PC-3 (cell line): Measurements from ENCODE around the gene HOXA6. TPM values are rescaled to one million over a fixed set of nuclear protein-coding genes. Genes with fewer than 3 reads are reported as not detected.

Experiments used
- ATAC-seq: fragments of 200-7000 bp; cut with Tn5 transposase; 2 replicates; pipeline ENCODE4 v1.9.1; 2020; ENCODE audit warnings: mild to moderate bottlenecking, moderate library complexity
- BruUV-seq: library from RNA; stranded (reverse); fragments of 400-500 nt; replicated peaks from 2 replicates; lab custom pipeline; 2021; lab: Mats Ljungman, UMichigan
- CTCF ChIA-PET: fragments of 300-600 bp; sonication (Branson Sonifier 250); formaldehyde crosslinking; loops from one replicate; lab custom pipeline; 2022; ENCODE audit warnings: antibody characterized with exemption; lab: Charles Lee
- POLR2A ChIA-PET: fragments of 300-600 bp; sonication (Branson Sonifier 250); formaldehyde crosslinking; loops from one replicate; lab custom pipeline; 2022; ENCODE audit warnings: antibody characterized with exemption; ENCODE audit not compliant: unreplicated experiment; lab: Charles Lee
- DNase-seq: peaks from one replicate; pipeline ENCODE4 v3.0.0-alpha.2; 2015
- H2AFZ ChIP-seq: fragments of 300-600 bp; sonication (generic); 2 replicates; pipeline ENCODE4 v1.6.0; 2016; ENCODE audit warnings: antibody characterized with exemption, low read length
- H3F3A ChIP-seq: fragments of 300-600 bp; sonication (generic); one replicate; pipeline ENCODE4 v1.6.0; 2017; ENCODE audit warnings: antibody characterized with exemption, low read length, control low read depth, mild to moderate bottlenecking; ENCODE audit not compliant: unreplicated experiment
- H3K27ac ChIP-seq: fragments of 300-600 bp; sonication (generic); 2 replicates; pipeline ENCODE4 v1.5.1; 2016; ENCODE audit warnings: mild to moderate bottlenecking, low read length
- H3K27me3 ChIP-seq: fragments of 300-600 bp; sonication (generic); 2 replicates; pipeline ENCODE4 v1.6.1; 2016; ENCODE audit warnings: low read length, mixed read lengths
- H3K36me3 ChIP-seq: fragments of 300-600 bp; sonication (generic); 2 replicates; pipeline ENCODE4 v1.6.1; 2016; ENCODE audit warnings: low read depth, mixed run types, low read length, mixed read lengths
- H3K4me1 ChIP-seq: fragments of 300-600 bp; sonication (generic); 2 replicates; pipeline ENCODE4 v1.5.1; 2016; ENCODE audit warnings: low read length; ENCODE audit not compliant: insufficient read depth
- H3K4me2 ChIP-seq: fragments of 300-600 bp; sonication (generic); 2 replicates; pipeline ENCODE4 v1.6.0; 2016; ENCODE audit warnings: low read length
- H3K4me3 ChIP-seq: fragments of 300-600 bp; sonication (generic); 2 replicates; pipeline ENCODE4 v1.5.1; 2016; ENCODE audit warnings: mild to moderate bottlenecking, low read length, mixed read lengths
- H3K79me2 ChIP-seq: fragments of 300-600 bp; sonication (generic); 2 replicates; pipeline ENCODE4 v1.6.1; 2017; ENCODE audit warnings: low read length, mixed read lengths
- H3K9ac ChIP-seq: fragments of 300-600 bp; sonication (generic); 2 replicates; pipeline ENCODE4 v1.6.0; 2016; ENCODE audit warnings: mild to moderate bottlenecking, low read length
- H3K9me2 ChIP-seq: fragments of 300-600 bp; sonication (generic); replicated peaks from 2 replicates; pipeline ENCODE4 v1.6.1; 2016; ENCODE audit warnings: mixed run types, low read length, mixed read lengths
- H3K9me3 ChIP-seq: fragments of 300-600 bp; sonication (generic); 2 replicates; pipeline ENCODE4 v1.6.1; 2016; ENCODE audit warnings: low read length, mixed read lengths
- H4K20me1 ChIP-seq: fragments of 300-600 bp; sonication (generic); 2 replicates; pipeline ENCODE4 v1.6.1; 2016; ENCODE audit warnings: low read length, mixed read lengths
- EZH2 ChIP-seq: fragments of 300-600 bp; sonication (generic); IDR thresholded peaks from one replicate; pipeline ENCODE4 v1.6.1; 2017; ENCODE audit warnings: antibody characterized with exemption, mild to moderate bottlenecking, low read length; ENCODE audit not compliant: unreplicated experiment
- EZH2phosphoT487 ChIP-seq: fragments of 300-600 bp; sonication (generic); IDR thresholded peaks from 2 replicates; pipeline ENCODE4 v1.6.1; 2018; ENCODE audit warnings: mild to moderate bottlenecking, antibody characterized with exemption, low read length, borderline replicate concordance
- intact Hi-C: fragments of 100-400 bp; cut with micrococcal nuclease; formaldehyde crosslinking; loops from 2 replicates; pipeline ENCODE4 v1.9.0; 2023
- total RNA-seq: library from RNA; depleted of rRNA; stranded (reverse); fragments of >200 nt; gene quantifications from 2 replicates; pipeline ENCODE4 v1.2.3, GENCODE V29; 2014
- TF ChIP-seq, protein P1 (sequence below): fragments of 300-600 bp; sonication (generic); conservative IDR thresholded peaks from 2 replicates; pipeline ENCODE4 v1.5.1; 2017; ENCODE audit warnings: antibody characterized with exemption, low read depth, mild to moderate bottlenecking, low read length

Gene HOXA6
- total RNA-seq, 1 experiment from 2014 or later, result 8.3 TPM

DNA sequence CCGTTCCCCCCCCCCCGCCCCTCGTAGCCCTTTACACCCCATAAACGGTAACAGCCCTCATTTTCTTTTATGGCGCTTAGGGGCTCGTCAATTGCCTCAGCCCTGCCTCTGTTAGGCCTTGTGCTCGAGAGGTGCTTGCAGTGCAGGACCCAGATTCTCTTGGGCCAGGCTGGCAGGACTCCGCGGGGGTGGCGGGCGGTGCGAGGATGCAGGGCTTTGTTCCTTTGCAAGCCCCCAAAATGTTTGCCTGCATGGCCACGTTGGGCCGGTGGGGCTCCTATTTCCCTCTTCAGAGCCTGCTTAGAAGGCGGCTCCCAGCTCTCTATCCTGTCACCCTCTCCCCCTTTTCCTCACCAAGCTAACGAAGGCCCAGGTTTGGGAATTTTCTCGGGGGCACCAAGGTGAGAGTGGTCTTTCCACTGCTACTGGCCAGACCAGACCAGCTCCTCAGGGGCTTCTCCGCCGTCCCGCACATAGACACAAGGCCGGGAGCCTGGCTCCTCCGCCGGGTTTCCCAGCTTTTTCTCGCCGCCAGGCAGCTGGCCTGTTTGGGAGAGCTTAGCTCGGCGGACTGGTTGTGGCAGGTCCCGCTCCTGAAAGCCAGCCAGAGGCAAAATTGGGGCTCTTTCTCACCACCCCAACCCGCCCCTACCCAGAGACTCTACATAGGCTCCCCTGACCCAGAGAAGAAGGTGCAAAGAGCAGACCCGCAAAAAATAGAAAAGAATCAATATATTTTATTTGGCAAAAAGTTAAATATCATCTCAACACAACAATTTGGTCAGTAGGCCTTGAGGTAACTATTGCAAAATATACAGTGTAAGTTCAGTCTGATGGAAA, 14.4 kb upstream of the HOXA6 start:
- Histone ChIP-seq H2AFZ (no peak overlapping the region), H3F3A (peaks cover 5% of the 10 kb centered on the region), H3K27me3 (no peaks in the 10 kb centered on the region), H3K4me1 (peaks cover 15% of the 10 kb centered on the region), H3K36me3 (peaks cover 23% of the 10 kb centered on the region), H3K9me3 (no peaks in the 10 kb centered on the region), H3K9me2 (no peaks in the 10 kb centered on the region), H3K4me2 (peak overlapping the region; percentile 93), H4K20me1 (peaks cover 20% of the 10 kb centered on the region), H3K4me3 (peak overlapping the region; percentile 84), H3K27ac (peak overlapping the region; percentile 97), H3K9ac (peak overlapping the region; percentile 90), H3K79me2 (peaks cover 57% of the 10 kb centered on the region)
- peak; percentile 39 for DNase-seq
- intact Hi-C loops, result loop anchor here (1.0 to 5.0 kb wide), 8 partner anchors 308 to 1270 kb away; no protein-coding TSS in a partner anchor
- TF ChIP-seq, protein P1, sequence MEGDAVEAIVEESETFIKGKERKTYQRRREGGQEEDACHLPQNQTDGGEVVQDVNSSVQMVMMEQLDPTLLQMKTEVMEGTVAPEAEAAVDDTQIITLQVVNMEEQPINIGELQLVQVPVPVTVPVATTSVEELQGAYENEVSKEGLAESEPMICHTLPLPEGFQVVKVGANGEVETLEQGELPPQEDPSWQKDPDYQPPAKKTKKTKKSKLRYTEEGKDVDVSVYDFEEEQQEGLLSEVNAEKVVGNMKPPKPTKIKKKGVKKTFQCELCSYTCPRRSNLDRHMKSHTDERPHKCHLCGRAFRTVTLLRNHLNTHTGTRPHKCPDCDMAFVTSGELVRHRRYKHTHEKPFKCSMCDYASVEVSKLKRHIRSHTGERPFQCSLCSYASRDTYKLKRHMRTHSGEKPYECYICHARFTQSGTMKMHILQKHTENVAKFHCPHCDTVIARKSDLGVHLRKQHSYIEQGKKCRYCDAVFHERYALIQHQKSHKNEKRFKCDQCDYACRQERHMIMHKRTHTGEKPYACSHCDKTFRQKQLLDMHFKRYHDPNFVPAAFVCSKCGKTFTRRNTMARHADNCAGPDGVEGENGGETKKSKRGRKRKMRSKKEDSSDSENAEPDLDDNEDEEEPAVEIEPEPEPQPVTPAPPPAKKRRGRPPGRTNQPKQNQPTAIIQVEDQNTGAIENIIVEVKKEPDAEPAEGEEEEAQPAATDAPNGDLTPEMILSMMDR, result no peak
- ChIA-PET POLR2A (interaction anchor here (0.5 to 1.5 kb wide), 7 partner anchors 13 to 1306 kb away, joined by 4 to 26 read pairs (median 5); no protein-coding TSS in a partner anchor), CTCF (interaction anchor here (0.7 to 2.4 kb wide), 8 partner anchors 9 to 1848 kb away, joined by 3 to 26 read pairs (median 10); partner anchors contain the start of gene HOXA3)
- no TSS peak for BruUV-seq
- ATAC-seq, result peak; percentile 0; the same call in 1 of the 2 replicates

DNA sequence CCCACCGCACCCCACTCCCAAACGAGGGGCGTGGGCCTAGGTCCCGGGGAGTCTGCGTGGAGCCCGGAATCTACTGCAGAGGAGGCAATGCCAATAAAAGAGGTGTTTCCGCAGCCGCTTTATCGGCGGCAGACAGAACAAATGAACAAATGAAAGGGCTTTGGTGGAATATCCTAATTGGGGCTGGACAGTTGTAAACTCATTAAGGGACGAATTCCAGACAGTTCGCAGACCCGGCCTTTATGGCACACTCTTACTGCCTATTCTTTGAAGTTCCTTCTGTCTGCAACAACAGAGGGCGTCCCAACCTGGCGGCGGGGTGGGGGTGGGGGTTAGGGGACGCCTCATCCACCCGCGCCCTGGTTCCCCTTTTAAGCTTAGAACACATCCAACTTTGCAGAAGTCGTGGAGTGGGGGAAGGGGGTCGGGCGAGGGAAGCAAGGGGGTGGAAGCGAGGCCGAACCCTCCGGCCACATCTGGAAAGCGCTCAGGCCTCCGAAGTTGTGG, 13.7 kb upstream of the HOXA6 start:
- H3K4me2 ChIP-seq, result peak overlapping the region; percentile 93
- H3K36me3 ChIP-seq, result peaks cover 23% of the 10 kb centered on the region
- ChIA-PET CTCF (interaction anchor here (0.6 to 2.4 kb wide), 11 partner anchors 9 to 1847 kb away, joined by 3 to 26 read pairs (median 12); partner anchors contain the start of gene HOXA3), POLR2A (interaction anchor here (0.6 to 1.5 kb wide), 3 partner anchors 9 to 28 kb away, joined by 4 to 26 read pairs (median 12); partner anchors contain the start of gene HOXA3)
- H3K9ac ChIP-seq, result peak overlapping the region; percentile 84
- peak overlapping the region; percentile 84 for H3K4me3 ChIP-seq
- peaks cover 5% of the 10 kb centered on the region for H3F3A ChIP-seq
- ATAC-seq (peak; percentile 0; the same call in 1 of the 2 replicates), DNase-seq (no peak)
- peak overlapping the region; percentile 91 for H2AFZ ChIP-seq
- no peaks in the 10 kb centered on the region for H3K27me3 ChIP-seq
- H3K9me3 ChIP-seq, result no peaks in the 10 kb centered on the region
- peaks cover 20% of the 10 kb centered on the region for H4K20me1 ChIP-seq
- BruUV-seq, result no TSS peak
- TF ChIP-seq EZH2phosphoT487 (no peak), EZH2 (no peak)
- peak overlapping the region; percentile 97 for H3K27ac ChIP-seq
- no peaks in the 10 kb centered on the region for H3K9me2 ChIP-seq
- H3K4me1 ChIP-seq, result peaks cover 15% of the 10 kb centered on the region
- intact Hi-C loops, result loop anchor here (1.0 to 5.0 kb wide), 8 partner anchors 307 to 1269 kb away; no protein-coding TSS in a partner anchor
- H3K79me2 ChIP-seq, result peaks cover 51% of the 10 kb centered on the region

DNA sequence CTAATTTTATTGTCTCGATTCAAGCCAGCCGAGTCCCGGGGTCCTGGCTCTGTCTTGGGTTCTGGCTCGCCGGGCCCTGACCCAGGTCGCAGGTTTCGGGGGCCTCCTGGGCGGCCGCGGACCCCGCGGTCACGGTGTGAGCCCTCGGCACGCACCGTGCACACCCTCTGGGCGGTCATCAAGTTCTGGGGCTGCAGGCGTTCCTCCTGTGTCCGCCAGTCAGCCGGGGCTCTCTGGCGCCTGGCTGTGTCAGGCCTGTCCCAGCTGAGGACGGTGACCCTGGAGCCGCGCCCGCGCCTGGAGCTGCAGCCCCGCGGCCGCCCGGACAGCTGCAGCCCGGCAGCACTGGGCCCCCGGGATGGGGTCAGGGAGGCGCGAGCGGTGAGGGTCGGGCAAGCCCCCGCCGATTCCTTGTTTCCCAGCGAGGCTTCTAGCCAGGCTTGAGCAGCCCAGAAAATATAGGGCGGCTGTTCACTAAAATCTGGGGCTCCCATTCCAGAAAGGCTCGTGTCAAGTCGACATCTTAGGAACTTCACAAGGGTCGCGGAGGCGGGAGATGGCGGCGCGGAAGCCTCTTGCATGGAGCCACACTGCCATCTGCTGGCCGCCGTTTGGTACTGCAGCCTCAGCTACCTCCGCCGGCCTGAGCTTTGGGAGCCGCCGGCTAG, 13.1 kb upstream of the HOXA6 start:
- Histone ChIP-seq H3K4me3 (peak overlapping the region; percentile 84), H3K4me2 (peak overlapping the region; percentile 93), H3F3A (peaks cover 5% of the 10 kb centered on the region), H3K4me1 (peaks cover 15% of the 10 kb centered on the region), H3K36me3 (peaks cover 23% of the 10 kb centered on the region), H3K9ac (peak overlapping the region; percentile 84), H3K27ac (peak overlapping the region; percentile 97), H3K9me3 (no peaks in the 10 kb centered on the region), H3K79me2 (peaks cover 45% of the 10 kb centered on the region), H3K9me2 (no peaks in the 10 kb centered on the region), H4K20me1 (peaks cover 20% of the 10 kb centered on the region), H2AFZ (peak overlapping the region; percentile 91), H3K27me3 (no peaks in the 10 kb centered on the region)
- intact Hi-C loops, result loop anchor here (1.0 to 5.0 kb wide), 8 partner anchors 306 to 1268 kb away; no protein-coding TSS in a partner anchor
- no TSS peak for BruUV-seq
- POLR2A ChIA-PET, result interaction anchor here (0.6 to 1.5 kb wide), 3 partner anchors 8 to 28 kb away, joined by 4 to 26 read pairs (median 12); partner anchors contain the start of gene HOXA3
- ATAC-seq (peak; percentile 19), DNase-seq (peak; percentile 87)
- CTCF ChIA-PET, result interaction anchor here (0.6 to 2.4 kb wide), 12 partner anchors 8 to 1847 kb away, joined by 3 to 26 read pairs (median 10); partner anchors contain the start of gene HOXA3
- TF ChIP-seq EZH2, result no peak
- TF ChIP-seq, protein P1, result peak; percentile 96
- TF ChIP-seq EZH2phosphoT487, result no peak
